GM11168 (cell line): ENCODE measurements around the gene SALL3.

Source experiments
- in situ Hi-C: fragments of 300-500 bp; cut with MboI; formaldehyde crosslinking; loops from one replicate; pipeline ENCODE4 v1.12.0; 2022; ENCODE audit warnings: low sequenced_read_pairs; ENCODE audit not compliant: unreplicated experiment

The SALL3 gene

DNA sequence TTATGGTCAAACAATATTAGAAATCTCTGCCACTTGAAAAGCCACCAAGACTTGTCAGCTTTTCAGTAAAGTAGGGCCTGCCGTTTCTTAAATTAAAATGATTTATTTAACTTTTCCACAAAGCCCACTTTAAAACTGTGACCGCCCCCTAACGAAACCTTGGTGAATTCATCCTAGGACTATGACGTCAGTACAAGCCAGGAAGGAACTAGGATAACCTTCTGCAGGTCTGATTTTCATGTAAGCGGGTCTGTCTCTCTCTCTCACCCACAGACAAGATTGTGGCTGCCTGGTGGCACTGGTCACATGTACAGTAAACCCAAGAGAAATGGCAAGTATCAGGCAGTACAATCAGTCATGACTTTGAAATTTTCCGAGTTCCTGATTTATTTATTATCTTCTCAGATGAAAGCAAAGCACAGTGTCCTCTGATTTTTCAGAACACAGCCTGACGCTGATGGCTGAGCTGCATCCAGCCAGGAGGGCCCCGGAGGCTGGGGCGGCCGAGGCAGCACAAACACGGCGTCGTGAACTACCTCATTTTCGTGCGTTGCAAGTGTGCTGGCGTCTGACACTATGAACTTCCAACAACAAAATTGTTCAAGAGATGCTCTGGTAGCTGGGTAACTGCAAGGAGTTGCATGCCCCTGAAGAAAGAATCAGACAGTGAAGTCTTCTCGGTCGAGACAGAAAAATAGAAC is 18.9 kb downstream of the SALL3 start:
- in situ Hi-C loops: no loop called here

DNA sequence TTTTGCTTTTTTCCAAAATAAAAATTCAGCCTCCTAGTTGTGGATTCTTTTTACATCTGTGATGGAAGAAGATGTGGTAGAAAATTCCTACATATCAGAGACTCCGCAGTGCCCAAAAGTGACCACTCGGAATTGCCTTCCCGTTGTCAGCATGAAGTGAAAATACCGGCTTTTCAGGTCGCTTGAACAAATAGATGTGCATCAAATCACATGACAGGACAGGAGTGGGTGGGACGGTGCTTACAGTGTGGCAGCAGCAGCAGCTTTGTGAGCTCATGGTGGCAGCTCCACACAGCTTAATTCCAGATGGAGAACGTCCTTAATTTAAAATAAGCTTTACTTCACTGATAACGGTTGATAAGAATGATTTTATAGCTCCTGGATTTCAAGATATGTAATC is 20.3 kb downstream of the SALL3 start:
- in situ Hi-C loops: no loop called here

DNA sequence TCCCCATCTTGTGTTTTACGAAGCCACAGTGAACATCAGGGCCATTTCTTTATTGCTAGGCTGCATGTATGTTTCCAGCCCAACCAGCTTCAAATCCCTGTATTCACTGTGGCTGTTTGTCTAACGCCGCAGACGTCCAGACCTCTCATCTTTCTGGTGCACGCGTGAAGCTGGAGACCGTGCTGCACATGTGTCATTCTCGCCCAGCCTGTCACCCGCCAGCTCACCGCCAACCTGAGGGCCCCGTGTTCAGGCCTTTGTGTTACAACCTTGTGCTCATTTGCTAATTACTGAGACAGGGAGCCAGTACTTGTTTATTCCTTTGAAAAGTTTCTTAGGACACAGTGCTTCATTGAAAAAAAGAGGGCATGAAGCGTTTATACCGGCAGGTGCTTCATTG is 21.4 kb downstream of the SALL3 start:
- in situ Hi-C loops: no loop called here

DNA sequence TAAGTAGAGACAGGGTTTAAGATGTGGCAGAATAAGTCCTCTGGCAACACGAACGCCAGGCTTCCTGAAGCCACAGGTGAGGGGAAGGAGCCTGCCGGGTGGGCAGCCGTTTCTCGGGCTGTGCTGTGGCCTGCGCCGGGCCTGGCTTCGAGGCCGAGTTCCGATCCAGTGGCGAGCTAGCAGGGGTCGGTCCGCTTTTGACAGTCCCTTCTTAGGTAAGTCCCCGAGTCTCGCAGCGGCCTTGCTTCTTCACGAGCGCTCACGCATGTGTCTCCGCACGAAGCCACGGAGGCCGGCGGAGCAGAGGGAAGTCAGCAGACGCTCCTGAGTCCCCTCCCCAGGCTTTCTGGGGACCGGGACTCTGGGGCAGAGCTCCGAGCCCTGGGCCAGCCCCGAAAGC is 26.0 kb downstream of the SALL3 start:
- in situ Hi-C loops: no loop called here

DNA sequence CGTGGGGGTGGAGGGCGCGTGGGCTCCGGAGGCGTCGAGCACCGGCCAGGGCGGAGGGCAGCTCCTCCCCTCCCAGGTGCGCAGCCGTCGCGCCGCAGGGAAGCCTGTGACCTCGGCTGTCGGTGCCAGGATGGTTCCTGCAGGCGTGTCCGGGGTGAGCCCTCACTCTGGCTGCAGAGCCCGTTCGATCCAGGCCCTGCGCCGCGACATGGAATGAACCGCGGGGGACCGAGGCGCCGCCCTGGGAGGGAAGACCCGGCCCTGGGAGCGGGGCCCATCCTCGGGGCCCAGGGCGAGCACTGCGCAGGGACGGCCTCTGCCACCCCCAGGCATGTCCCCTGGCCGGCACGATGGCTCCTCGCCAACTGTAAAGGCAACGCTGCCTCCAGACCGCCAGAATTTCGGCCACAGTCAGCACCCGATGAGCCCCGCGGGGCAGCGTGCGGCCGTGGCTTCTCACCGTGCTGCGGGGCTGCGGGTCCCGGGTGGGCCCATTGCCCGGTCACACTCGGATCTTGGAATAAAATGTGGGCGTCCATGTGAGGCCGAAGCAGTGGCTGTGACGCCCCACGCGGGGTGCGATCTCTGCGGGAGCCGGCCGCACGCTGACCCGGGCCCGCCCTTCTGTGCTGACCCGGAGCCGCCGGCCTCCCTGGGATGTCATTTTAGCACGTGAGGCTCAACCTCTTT is 26.6 kb downstream of the SALL3 start:
- in situ Hi-C loops: no loop called here

DNA sequence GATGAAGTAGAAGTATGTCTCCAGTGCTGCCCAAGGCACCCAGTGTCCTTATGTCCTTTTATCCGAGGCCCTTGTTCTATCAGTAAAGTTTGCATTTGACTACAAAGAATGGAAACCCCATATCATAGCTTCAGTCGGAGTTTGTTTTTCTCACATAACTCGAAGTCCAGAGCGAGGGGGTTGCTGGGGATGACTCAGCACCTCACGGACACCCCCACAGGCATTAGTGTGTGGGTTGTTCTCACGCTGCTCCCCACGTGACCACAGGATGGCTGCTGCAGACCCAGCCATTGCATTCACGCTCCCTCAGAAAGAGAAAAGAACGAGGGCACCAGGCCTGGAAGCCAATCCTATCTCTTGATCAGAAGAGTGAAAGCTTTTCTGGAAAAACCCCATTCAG is 27.8 kb downstream of the SALL3 start:
- in situ Hi-C loops: no loop called here

DNA sequence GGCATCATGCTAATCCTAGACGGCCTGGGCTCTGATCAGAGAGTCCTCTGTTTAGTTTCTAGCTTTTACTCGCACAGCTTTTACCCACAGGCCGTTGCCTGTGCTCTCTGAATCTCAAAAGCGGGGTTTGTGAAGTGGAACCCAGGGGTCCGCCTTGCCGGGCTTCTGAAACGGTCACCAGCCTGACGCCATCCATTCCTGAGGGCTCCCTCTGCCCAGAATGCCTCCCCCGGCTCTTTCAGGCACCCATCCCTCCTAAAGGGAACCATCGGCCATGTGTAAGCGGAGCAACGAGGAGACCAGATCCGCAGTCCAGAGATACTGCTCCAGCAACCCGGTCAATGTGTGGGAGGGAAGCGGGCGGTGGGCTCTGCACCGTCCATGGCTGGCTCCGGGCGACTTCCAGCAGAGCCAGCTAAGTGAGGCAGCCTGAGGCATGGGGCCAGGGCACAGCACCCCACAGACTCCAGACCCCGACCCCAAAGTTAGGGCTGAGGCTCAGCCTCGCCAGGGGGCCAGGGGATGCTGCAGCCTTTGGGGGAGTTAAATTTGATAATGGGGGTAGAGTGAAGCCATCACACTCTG is 28.8 kb downstream of the SALL3 start:
- in situ Hi-C loops: no loop called here

DNA sequence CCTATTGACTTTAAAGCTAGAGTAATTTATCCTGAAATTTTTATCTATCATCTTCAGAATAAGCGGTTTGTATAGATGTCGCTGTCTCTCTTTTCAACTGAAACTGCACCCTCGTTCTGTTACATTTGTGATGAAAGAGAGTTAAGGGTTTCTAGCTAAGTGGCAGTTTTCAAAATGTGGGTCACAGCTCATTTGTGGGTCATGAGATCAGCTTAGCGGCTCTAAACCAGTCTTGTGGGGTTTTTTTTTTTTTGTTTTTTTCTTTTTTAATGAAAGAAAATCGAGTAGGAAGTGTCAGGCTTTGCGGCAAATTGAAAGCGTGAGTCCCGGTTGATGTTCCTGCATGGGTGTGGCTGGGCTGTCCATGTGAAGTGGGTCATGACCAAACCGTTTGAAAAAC is 31.2 kb downstream of the SALL3 start:
- in situ Hi-C loops: no loop called here

DNA sequence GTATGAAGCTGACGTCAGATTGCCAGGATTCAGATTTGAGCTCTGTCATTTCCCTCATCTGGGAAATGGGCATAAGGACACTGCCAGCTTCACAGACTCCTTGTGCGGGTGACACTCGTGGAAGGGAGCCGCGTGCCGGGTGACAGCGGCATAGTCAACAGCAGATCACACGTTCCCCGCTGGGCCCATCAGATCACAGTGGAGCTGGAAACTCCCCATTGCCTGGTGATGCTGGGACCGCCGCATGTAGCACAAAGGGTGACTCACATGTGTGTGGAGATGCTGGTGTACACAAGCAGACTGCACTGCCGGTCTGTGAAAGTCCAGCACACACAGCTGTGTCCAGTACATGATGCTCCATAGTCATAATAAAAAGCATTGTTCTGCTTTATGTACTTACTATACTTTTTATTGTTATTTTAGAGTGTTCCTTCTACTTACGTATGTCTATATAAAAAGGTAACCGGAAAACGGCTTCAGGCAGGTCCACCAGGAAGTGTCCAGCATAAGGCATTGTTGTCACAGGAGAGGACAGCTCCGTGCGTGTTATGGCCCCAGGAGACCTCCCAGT is 31.8 kb downstream of the SALL3 start:
- in situ Hi-C loops: no loop called here

DNA sequence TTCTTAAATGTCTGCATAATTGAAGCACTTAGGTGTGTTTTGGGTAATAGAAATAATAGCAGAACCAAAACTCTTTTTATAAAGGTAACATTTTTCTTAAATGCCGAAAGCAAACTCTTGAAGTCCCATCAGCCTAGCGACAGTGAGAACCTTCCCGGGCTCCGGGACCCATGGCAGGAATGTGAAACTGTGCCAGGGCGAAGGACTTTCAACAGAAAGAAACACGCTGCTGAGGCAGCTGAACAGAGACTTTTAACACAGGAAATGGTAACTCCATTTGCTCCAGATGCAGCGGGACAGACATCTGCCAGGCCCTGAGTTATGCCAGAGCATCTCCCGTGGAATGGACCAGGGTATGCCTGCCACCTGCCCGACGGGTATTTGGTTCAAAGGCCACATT is 34.3 kb downstream of the SALL3 start:
- in situ Hi-C loops: no loop called here

DNA sequence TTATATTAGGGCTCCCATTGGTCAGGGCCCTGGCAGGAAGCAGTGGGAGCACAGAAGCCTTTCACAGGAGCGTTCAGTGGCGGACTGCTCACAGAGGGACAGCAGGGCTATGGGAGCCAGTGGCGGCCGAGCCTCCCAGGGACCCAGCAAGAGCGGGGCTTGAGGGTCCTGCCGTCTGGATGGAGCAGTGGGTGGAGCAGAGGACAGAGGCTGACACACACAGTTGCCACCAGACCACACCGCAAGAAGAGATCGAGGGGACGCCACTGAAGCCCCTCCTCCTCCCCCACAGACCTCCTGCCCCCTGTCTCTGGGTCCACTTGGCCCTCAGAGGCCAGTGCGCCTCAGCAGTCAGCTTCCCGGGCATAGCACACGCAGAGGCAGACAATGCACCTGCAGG is 39.3 kb downstream of the SALL3 start:
- in situ Hi-C loops: no loop called here

DNA sequence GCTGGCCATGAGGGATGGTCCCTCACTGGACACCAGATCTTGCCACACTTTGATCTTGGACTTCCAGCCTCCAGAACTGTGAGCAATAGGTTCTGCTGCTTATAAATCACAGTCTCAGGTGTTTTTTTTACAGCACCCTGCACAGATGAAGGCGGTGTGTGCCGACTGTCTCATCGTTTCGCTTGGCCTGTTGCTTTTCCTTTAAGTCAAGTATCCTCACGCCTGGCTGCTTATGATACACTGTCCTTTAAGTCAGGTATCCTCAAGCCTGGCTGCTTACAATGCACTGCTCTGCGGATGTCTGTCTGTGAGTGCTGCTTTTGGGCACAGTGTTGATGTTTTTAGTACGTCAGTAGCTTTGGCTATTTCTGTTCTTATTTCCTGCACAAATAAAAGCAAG is 40.3 kb downstream of the SALL3 start:
- in situ Hi-C loops: no loop called here

DNA sequence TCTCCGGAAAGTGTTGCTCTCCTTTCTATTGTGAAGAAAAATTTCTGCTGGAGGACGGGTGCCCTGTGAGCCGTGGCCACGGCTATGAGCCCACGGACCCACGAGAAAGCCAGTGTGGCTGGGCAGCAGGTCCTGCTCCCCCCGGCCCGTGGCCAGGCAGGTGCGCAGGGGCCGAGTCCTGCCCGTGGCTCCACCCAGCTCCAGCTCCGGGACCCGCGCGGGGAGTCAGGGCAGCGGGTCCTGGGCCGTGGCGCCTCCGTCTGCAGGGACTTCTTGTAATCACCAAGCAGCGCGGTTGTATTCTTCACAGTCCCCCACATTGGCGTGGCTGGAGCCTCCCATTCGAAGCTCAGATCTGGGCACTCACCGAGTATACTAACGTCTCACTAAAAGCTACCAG is 43.0 kb downstream of the SALL3 start:
- in situ Hi-C loops: no loop called here

DNA sequence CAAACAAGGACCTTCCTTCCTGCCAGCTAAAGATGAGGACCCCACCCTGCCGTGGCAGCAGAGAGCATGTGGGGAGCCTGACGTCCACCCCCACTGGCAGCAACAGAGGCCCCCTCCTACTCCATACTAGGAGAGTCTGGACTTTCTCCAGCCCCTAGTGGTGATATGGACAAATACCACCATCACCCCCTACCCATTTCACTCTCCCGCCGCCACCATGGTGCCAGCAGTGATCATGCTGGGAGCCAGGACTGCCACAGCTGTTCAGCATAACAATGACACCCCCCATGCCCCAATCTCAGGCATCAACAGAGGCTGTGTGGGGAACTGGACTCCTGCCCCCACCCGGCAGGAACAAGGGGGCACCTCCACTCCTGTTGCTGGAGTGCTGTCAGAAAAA is 46.9 kb downstream of the SALL3 start:
- in situ Hi-C loops: no loop called here

DNA sequence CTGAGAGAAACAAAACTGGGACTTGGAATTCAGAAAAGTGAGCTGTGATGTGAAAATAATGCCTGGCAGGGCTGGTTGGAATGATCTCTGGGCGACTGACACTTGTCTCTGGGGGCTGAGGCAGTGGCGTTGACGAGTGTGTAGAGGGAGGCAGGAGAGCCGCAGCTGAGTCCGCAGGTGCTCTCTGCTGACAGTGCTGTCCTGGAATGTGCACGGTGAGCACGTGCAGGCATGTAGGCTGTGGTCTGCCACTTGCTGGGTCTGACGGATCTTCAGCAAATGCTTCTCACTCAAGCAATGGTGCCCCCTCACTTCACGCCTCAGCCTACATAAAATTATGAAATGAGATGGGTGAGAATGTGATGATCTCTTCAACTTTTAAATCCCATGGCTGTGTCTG is 51.1 kb downstream of the SALL3 start:
- in situ Hi-C loops: no loop called here

DNA sequence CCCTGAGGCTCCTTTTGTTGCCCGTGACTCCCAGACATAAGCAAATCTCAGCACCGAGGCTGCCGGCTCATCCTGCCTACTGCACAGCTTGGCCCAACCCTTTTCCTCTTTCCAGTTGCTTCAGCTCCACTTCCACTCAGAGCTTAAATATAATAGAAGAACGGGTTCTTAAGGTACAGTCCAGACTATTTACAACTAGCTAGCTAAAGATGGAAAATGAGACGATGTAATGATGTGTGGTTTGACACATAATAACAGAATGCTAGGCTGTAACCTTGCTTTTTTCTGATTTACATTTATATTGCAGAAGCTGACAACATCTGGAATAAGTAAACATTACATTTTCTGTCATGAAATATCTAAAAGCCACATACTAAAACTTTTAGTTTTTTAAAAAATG is 62.7 kb downstream of the SALL3 start:
- in situ Hi-C loops: no loop called here

DNA sequence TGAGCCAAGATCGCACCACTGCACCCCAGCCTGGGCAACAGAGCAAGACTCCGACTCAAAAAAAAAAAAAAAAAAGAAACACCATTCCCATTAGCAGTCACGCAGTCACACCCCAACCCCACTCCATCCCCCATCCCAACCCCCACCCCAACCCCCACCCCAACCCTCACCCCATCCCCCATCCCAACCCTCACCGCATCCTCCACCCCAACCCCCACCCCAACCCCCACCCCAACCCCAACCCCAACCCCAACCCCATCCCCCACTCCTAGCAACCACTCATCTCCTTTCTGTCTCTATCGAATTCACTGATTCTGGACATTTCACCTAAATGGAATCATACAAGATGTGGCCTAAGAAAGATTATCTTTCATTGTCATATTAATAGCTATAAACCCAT is 63.7 kb downstream of the SALL3 start:
- in situ Hi-C loops: no loop called here

DNA sequence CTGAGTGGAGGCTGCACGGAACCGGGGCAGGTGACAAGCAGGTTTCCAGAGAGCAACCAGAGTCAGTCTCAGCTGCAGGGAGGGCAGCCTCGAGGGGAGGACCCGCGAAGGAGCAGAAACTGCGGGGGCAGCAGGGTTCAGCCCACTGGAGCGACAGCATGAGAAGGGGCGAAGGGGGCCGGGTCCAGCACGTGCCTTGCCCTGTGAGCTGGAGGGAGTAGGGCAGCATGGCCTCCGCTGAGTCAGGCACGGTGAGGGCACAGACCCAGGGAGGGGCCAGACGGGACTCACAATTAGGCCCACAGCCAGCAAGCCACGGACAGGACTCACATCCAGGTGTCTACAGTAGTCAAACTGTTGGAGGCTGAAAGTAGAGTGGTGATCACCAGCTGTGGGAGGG is 66.9 kb downstream of the SALL3 start:
- in situ Hi-C loops: no loop called here

DNA sequence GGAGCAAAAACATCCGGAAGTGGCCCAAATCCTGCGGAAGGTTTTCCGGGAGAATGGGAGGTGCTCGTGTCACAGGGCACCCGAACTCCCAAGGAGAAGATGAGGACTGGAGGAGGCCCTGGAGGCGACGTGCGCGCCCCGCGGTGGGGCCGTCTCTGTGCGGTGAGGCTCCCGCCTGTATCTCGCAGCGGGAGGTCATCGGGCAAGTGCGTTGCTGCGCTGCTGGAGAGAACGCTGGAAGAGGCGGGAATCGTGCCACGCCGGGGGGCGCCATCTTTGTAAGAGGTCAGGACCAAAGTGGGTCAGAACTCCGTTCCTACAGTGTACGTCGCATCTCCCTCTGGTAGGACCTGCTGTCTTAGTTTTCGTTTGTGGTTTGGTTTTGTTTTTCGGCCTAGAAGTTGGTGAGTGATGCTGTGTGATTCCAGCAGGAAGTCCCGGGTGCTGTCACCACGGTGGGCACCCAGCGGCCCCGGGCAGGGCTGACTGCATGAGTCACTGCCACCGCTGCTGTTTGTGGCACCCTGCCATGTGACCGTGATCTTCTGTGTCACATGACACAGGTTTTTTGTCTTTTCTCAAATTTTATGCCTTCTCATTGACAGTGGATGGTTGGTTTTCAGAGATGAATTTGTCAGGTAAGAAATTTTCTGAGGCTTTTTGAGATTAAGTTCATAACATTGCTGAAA is 68.1 kb downstream of the SALL3 start:
- in situ Hi-C loops: no loop called here

DNA sequence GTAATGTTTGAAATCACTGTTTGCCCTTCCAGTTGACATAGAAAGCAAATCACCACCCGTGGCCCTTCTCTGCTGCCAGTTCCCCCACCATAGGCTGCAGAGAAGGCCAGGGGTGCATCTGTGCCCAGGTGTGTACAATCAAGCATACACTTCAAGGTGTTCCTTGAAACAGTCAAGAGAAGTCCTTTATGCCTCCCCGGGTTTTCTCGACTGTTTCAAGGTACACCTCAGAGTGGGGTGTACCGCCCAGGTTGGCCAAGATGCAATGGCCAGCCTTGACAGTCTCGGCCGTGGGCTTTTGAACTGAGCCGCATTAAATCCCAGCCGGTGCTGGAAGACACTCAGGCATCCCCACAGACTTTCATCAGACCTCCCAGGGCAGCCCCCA is 68.6 kb downstream of the SALL3 start:
- in situ Hi-C loops: no loop called here

DNA sequence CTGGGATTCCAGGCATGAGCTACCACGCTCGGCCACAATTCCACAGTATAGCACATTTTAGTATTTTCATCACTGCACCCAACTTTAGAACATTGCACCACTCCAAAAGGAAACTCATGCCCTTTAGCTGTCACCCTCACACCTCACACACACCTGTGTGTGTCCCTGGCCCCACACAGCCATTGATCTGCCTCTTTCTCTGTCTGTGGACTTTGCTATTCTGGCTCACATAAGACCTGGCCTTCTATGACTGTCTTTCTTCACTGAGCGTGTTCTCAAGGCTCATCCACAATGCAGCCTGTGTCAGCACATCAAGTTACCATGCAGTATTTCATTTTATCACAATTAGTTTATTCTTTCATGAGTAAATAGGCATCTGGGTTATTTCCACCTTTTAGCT is 69.9 kb downstream of the SALL3 start:
- in situ Hi-C loops: no loop called here
